Bronchial epithelial cell (primary cell): ENCODE measurements around the gene HEY2. TPM values are rescaled to one million over a fixed set of nuclear protein-coding genes. Genes with fewer than 3 reads are reported as not detected.
A peak's percentile ranks its signal among the peaks of the same experiment; 100 is the strongest.

ENCODE experiments used
- DNase-seq: peaks from one replicate; pipeline ENCODE4 v3.0.0-alpha.2; 2010; ENCODE audit warnings: low read depth
- FAIRE-seq: peaks from 2 replicates; lab custom pipeline; 2011; peaks lifted over from hg19 to GRCh38; lab: Jason Lieb, UNC
- H3K27me3 ChIP-seq: 2 replicates; pipeline ENCODE4 v1.5.1; 2011; ENCODE audit warnings: low read length; ENCODE audit not compliant: control insufficient read depth, insufficient read depth
- H3K36me3 ChIP-seq: 2 replicates; pipeline ENCODE4 v1.5.1; 2011; ENCODE audit warnings: low read length; ENCODE audit not compliant: control insufficient read depth, insufficient read depth
- H3K4me3 ChIP-seq: 2 replicates; pipeline ENCODE4 v1.5.1; 2011; ENCODE audit warnings: mild to moderate bottlenecking, low read depth, low read length, control low read depth
- CTCF ChIP-seq: IDR thresholded peaks from 2 replicates; pipeline ENCODE4 v1.5.1; 2011; ENCODE audit warnings: mild to moderate bottlenecking, moderate library complexity, low read length, control low read depth, inconsistent platforms; ENCODE audit not compliant: insufficient read depth, severe bottlenecking
- total RNA-seq: library from RNA; depleted of rRNA; stranded (reverse); fragments of >200 nt; gene quantifications from 2 replicates; pipeline ENCODE4 v1.2.1, GENCODE V29; 2014

Gene HEY2
- total RNA-seq, 1 donor from 2014 or later = not detected

GRCh38 chr6:125729983-125730382 lies 19.4 kb upstream of the HEY2 start:
- FAIRE-seq = no peak
- no peak for DNase-seq
- Histone ChIP-seq H3K27me3 (no peaks in the 10 kb centered on the region), H3K36me3 (no peaks in the 10 kb centered on the region), H3K4me3 (no peak overlapping the region)
- TF ChIP-seq CTCF = no peak

DNA sequence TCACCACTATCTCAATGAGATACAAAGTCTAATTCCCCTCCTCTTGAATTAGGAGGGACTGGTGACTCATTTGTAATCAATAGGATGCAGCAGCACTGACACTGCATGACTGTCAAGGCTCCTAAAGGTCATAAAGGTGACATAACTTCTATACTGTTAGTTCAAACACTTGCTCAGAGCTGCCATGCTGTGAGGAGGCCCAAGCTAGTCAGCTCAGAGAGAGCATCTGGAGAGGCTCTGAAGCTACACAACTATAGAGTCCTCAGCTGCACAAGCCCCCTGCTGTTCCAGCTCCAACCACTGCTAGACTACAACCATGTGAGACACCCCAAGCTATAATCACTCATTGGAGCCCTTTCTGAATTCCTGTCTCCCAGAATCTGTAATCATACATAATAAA lies 17.0 kb upstream of the HEY2 start:
- DNase-seq (no peak), FAIRE-seq (peak; percentile 70)
- Histone ChIP-seq H3K4me3 (no peak overlapping the region), H3K36me3 (no peaks in the 10 kb centered on the region), H3K27me3 (no peaks in the 10 kb centered on the region)
- TF ChIP-seq CTCF = no peak

DNA sequence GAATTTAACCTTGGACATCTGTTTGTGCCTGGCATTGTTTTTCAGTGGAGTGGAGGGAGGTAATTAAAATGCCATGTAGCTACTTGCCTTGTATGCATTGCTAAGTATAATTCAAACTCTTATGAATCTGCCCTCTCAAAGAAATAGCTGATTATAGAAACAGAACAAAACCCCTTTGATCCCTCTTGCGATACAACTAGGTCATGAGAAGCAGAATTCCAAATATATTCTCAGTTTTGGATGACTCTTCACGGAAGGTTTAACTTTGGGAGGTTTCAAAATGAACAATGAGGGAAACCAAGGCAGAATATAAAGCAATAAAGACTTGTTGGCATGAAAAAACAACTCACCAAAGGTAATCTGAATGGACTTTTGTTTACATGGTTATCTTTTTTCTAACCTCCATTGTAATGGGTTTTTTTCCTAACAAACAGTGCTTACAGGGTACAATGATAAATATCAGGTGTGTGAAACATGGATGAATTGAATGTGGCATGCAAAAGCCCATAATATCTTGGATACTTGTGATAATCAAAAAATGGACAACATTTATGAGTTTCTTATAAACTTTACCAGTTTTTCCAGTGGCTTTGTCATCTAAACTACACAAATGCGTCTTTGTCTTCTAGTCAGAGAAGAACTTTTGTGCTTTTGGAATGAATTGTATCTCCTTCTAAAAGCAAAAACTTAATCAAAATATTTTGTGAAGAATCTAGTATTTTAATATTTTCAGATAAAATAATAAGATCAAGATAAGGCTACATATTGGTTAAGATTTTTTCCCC lies 15.7 kb upstream of the HEY2 start:
- FAIRE-seq = no peak
- no peak overlapping the region for H3K4me3 ChIP-seq

DNA sequence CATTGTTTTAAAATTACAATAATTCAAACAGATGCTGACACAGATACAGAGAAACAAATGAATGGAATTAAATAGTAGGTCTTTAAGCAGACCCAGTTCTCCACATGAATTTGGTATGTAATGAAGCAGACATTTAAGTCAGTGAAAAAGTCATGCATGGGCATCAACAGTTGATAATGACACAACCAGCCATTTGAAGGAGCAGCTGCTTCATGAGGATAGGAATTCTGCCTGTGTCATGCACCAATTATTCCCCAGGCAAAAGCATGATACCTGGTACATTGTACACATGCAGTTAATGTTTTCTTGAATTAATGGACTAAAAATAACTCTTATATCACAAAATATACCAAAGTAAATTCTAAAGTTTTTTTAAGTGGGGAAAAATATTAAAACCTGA lies 11.2 kb upstream of the HEY2 start:
- no peaks in the 10 kb centered on the region for H3K27me3 ChIP-seq
- FAIRE-seq (no peak), DNase-seq (no peak)
- H3K36me3 ChIP-seq = no peaks in the 10 kb centered on the region
- no peak overlapping the region for H3K4me3 ChIP-seq
- no peak for TF ChIP-seq CTCF

More for the DNA sequence above, 15.7 kb upstream of the HEY2 start:
- DNase-seq = no peak
- TF ChIP-seq CTCF = no peak
- Histone ChIP-seq H3K27me3 (no peaks in the 10 kb centered on the region), H3K36me3 (no peaks in the 10 kb centered on the region)

GRCh38 chr6:125739364-125739763 lies 10.1 kb upstream of the HEY2 start:
- TF ChIP-seq CTCF = no peak
- FAIRE-seq = no peak
- no peak for DNase-seq
- no peaks in the 10 kb centered on the region for H3K27me3 ChIP-seq
- H3K36me3 ChIP-seq = no peaks in the 10 kb centered on the region
- H3K4me3 ChIP-seq = no peak overlapping the region

- TF ChIP-seq CTCF = no peak
- no peak for FAIRE-seq
Observed at GRCh38 chr6:125741336-125741735, 8.1 kb upstream of the HEY2 start.

More at GRCh38 chr6:125741336-125741735, 8.1 kb upstream of the HEY2 start:
- Histone ChIP-seq H3K4me3 (no peak overlapping the region), H3K27me3 (no peaks in the 10 kb centered on the region), H3K36me3 (no peaks in the 10 kb centered on the region)
- DNase-seq = no peak
